H1 (cell line): ENCODE measurements around the gene MIPOL1. TPM values are rescaled to one million over a fixed set of nuclear protein-coding genes. Genes with fewer than 3 reads are reported as not detected.

Experiments used
- CTCF ChIA-PET: fragments of 300-600 bp; sonication (Branson Sonifier 250); formaldehyde crosslinking; loops from one replicate; lab custom pipeline; 2021; ENCODE audit not compliant: partially characterized antibody; lab: Charles Lee
- POLR2A ChIA-PET: fragments of 300-600 bp; sonication (Branson Sonifier 250); formaldehyde crosslinking; loops from one replicate; lab custom pipeline; 2021; ENCODE audit warnings: inconsistent platforms; ENCODE audit not compliant: partially characterized antibody; lab: Charles Lee
- DNase-seq, 2 experiments: peaks; one replicate each; pipeline versions ENCODE4 v3.0.0 to v3.0.0-alpha.2; 2010 to 2022; ENCODE audit warnings: low spot score in 2 of 2, low read depth in 1 of 2, mixed read lengths in 1 of 2
- FAIRE-seq: peaks from 2 replicates; lab custom pipeline; 2011; peaks lifted over from hg19 to GRCh38; lab: Jason Lieb, UNC
- H2AFZ ChIP-seq: 2 replicates; pipeline ENCODE4 v1.8.1; 2012; ENCODE audit warnings: low read length, inconsistent platforms
- H2AK5ac ChIP-seq: 2 replicates; pipeline ENCODE4 v1.6.1; 2013; ENCODE audit warnings: low read depth, low read length
- H2BK120ac ChIP-seq: replicated peaks from 2 replicates; pipeline ENCODE3; 2013; ENCODE audit warnings: low read depth, low read length, inconsistent platforms
- H2BK12ac ChIP-seq: 2 replicates; pipeline ENCODE4 v1.6.1; 2013; ENCODE audit warnings: low read depth, low read length
- H2BK15ac ChIP-seq: 2 replicates; pipeline ENCODE4 v1.6.1; 2013; ENCODE audit warnings: low read length
- H2BK20ac ChIP-seq: 2 replicates; pipeline ENCODE4 v1.6.1; 2013; ENCODE audit warnings: low read length
- H2BK5ac ChIP-seq: 2 replicates; pipeline ENCODE4 v1.6.1; 2013; ENCODE audit warnings: low read depth, low read length
- H3K14ac ChIP-seq: 2 replicates; pipeline ENCODE4 v1.6.1; 2013; ENCODE audit warnings: inconsistent platforms; ENCODE audit not compliant: insufficient read length
- H3K18ac ChIP-seq: 2 replicates; pipeline ENCODE4 v1.6.1; 2013; ENCODE audit warnings: low read length; ENCODE audit errors: extremely low read depth
- H3K23ac ChIP-seq: 2 replicates; pipeline ENCODE4 v1.6.1; 2013; ENCODE audit warnings: inconsistent platforms; ENCODE audit not compliant: insufficient read length
- H3K23me2 ChIP-seq: 2 replicates; pipeline ENCODE4 v1.6.1; 2013; ENCODE audit warnings: low read depth, low read length
- H3K27ac ChIP-seq: 2 replicates; pipeline ENCODE4 v1.6.1; 2011; ENCODE audit warnings: low read depth, low read length, inconsistent platforms
- H3K27me3 ChIP-seq, 4 experiments: replicated peaks in 1 of 4; 1 replicate in 1 of 4; 2 replicates in 3 of 4; pipeline versions ENCODE4 v1.6.1 to v1.8.1; 2011 to 2013; ENCODE audit warnings: low read length in 3 of 4, mild to moderate bottlenecking in 3 of 4, inconsistent platforms in 2 of 4, mixed read lengths in 2 of 4, moderate library complexity in 1 of 4; ENCODE audit not compliant: control insufficient read depth in 3 of 4, insufficient read depth in 3 of 4; ENCODE audit errors: extremely low read depth in 1 of 4
- H3K36me3 ChIP-seq, 4 experiments: 2 replicates each; pipeline versions ENCODE4 v1.6.1 to v1.8.1; 2011 to 2013; ENCODE audit warnings: mild to moderate bottlenecking in 4 of 4, low read length in 3 of 4, moderate library complexity in 2 of 4, control low read depth in 1 of 4, inconsistent platforms in 1 of 4; ENCODE audit not compliant: insufficient read depth in 4 of 4, control insufficient read depth in 2 of 4
- H3K4ac ChIP-seq: replicated peaks from 2 replicates; pipeline ENCODE3; 2013; ENCODE audit warnings: low read length, low read depth, mixed read lengths, inconsistent platforms; ENCODE audit not compliant: insufficient read length
- H3K4me1 ChIP-seq, 4 experiments: replicated peaks in 1 of 4; 1 replicate in 1 of 4; 2 replicates in 3 of 4; pipeline versions ENCODE4 v1.6.1 to v1.8.1; 2011 to 2013; ENCODE audit warnings: low read length in 3 of 4, inconsistent platforms in 2 of 4, mixed read lengths in 1 of 4; ENCODE audit not compliant: insufficient read depth in 4 of 4, control insufficient read depth in 3 of 4
- H3K4me2 ChIP-seq, 2 experiments: 2 replicates each; pipeline versions ENCODE4 v1.6.1 to v1.8.1; 2011 to 2013; ENCODE audit warnings: low read depth in 2 of 2, low read length in 2 of 2, control low read depth in 1 of 2, inconsistent platforms in 1 of 2, mild to moderate bottlenecking in 1 of 2; ENCODE audit not compliant: insufficient read depth in 1 of 2
- H3K4me3 ChIP-seq, 4 experiments: fragments of 200-600, 300-600 bp in 1 of 4; sonication (generic), shearing (Covaris generic), sonication (Bioruptor Twin) in 1 of 4; 2 replicates each; pipeline versions ENCODE4 v1.5.1 to v1.8.1; 2011 to 2016; ENCODE audit warnings: low read length in 4 of 4, low read depth in 3 of 4, control low read depth in 2 of 4, inconsistent platforms in 2 of 4, mild to moderate bottlenecking in 2 of 4, mixed read lengths in 1 of 4, moderate library complexity in 1 of 4; ENCODE audit not compliant: insufficient read depth in 2 of 4; ENCODE audit errors: extremely low read depth in 1 of 4
- H3K56ac ChIP-seq: replicated peaks from 2 replicates; pipeline ENCODE3; 2013; ENCODE audit warnings: low read depth, mild to moderate bottlenecking, mixed read lengths, low read length, inconsistent platforms; ENCODE audit not compliant: insufficient read length
- H3K79me1 ChIP-seq: 2 replicates; pipeline ENCODE4 v1.6.1; 2013; ENCODE audit warnings: low read depth, low read length, control low read depth
- H3K79me2 ChIP-seq, 2 experiments: 2 replicates each; pipeline versions ENCODE4 v1.6.1 to v1.8.1; 2012 to 2013; ENCODE audit warnings: low read length in 2 of 2, mild to moderate bottlenecking in 2 of 2, inconsistent platforms in 1 of 2; ENCODE audit not compliant: insufficient read depth in 2 of 2, control insufficient read depth in 1 of 2
- H3K9ac ChIP-seq, 4 experiments: replicated peaks in 1 of 4; 1 replicate in 1 of 4; 2 replicates in 3 of 4; pipeline versions ENCODE4 v1.6.1 to v1.8.1; 2011 to 2013; ENCODE audit warnings: low read depth in 3 of 4, low read length in 3 of 4, control low read depth in 2 of 4, mild to moderate bottlenecking in 2 of 4, moderate library complexity in 2 of 4, inconsistent platforms in 1 of 4; ENCODE audit errors: extremely low read depth in 1 of 4
- H3K9me3 ChIP-seq, 2 experiments: 2 replicates each; pipeline versions ENCODE4 v1.6.1 to v1.8.1; 2012 to 2013; ENCODE audit warnings: mild to moderate bottlenecking in 2 of 2, moderate library complexity in 2 of 2, control low read depth in 1 of 2, inconsistent platforms in 1 of 2, low read depth in 1 of 2, low read length in 1 of 2, mixed read lengths in 1 of 2; ENCODE audit not compliant: insufficient read depth in 2 of 2
- H4K20me1 ChIP-seq, 2 experiments: replicated peaks in 1 of 2; 2 replicates each; pipeline versions ENCODE3 to v1.8.1; 2011 to 2013; ENCODE audit warnings: inconsistent platforms in 2 of 2, low read length in 2 of 2, mild to moderate bottlenecking in 1 of 2; ENCODE audit not compliant: insufficient read depth in 2 of 2, control insufficient read depth in 1 of 2
- H4K5ac ChIP-seq: 2 replicates; pipeline ENCODE4 v1.6.1; 2013; ENCODE audit warnings: low read length, low read depth, mixed read lengths, inconsistent platforms; ENCODE audit not compliant: insufficient read length
- H4K8ac ChIP-seq: 2 replicates; pipeline ENCODE4 v1.8.0; 2013; ENCODE audit warnings: mild to moderate bottlenecking, moderate library complexity, low read length, inconsistent platforms; ENCODE audit not compliant: insufficient read depth; ENCODE audit errors: extremely low read depth
- H4K91ac ChIP-seq: replicated peaks from 2 replicates; pipeline ENCODE3; 2013; ENCODE audit warnings: low read length, mixed read lengths, inconsistent platforms; ENCODE audit not compliant: insufficient read length
- CHD2 ChIP-seq: IDR thresholded peaks from 2 replicates; pipeline ENCODE4 v1.6.1; 2012; ENCODE audit warnings: low read length, improper control_type of control experiment
- KDM4A ChIP-seq: IDR thresholded peaks from one replicate; pipeline ENCODE4 v1.7.1; 2012; ENCODE audit warnings: low read depth, mild to moderate bottlenecking, moderate library complexity, low read length, inconsistent platforms; ENCODE audit not compliant: severe bottlenecking
- NANOG ChIP-seq: IDR thresholded peaks from 2 replicates; pipeline ENCODE4 v1.6.1; 2011; ENCODE audit warnings: low read length, low read depth, mild to moderate bottlenecking, inconsistent platforms; ENCODE audit not compliant: insufficient read depth, poor library complexity, severe bottlenecking
- NRF1 ChIP-seq: IDR thresholded peaks from 2 replicates; pipeline ENCODE4 v1.6.1; 2011; ENCODE audit warnings: mild to moderate bottlenecking, low read depth, low read length, improper control_type of control experiment
- POLR2A ChIP-seq, 2 experiments: IDR thresholded peaks; 1 replicate in 1 of 2; 2 replicates in 1 of 2; pipeline ENCODE4 v1.6.1; 2011; ENCODE audit warnings: low read depth in 2 of 2, low read length in 2 of 2, mild to moderate bottlenecking in 2 of 2; ENCODE audit errors: control extremely low read depth in 1 of 2
- SAP30 ChIP-seq: fragments of 300-600 bp; sonication (generic); IDR thresholded peaks from 2 replicates; pipeline ENCODE4 v1.7.1; 2012; ENCODE audit warnings: low read length, moderate library complexity, mild to moderate bottlenecking, inconsistent platforms; ENCODE audit not compliant: insufficient read depth, insufficient replicate concordance
- SIN3A ChIP-seq, 2 experiments: IDR thresholded peaks in 1 of 2; conservative IDR thresholded peaks in 1 of 2; 2 replicates each; pipeline ENCODE4 v1.6.1; 2011 to 2012; ENCODE audit warnings: low read length in 2 of 2, improper control_type of control experiment in 1 of 2, low read depth in 1 of 2, mild to moderate bottlenecking in 1 of 2
- SIRT6 ChIP-seq: IDR thresholded peaks from one replicate; pipeline ENCODE4 v1.7.1; 2012; ENCODE audit warnings: low read length, inconsistent platforms
- SP2 ChIP-seq: IDR thresholded peaks from 2 replicates; pipeline ENCODE4 v1.6.1; 2012; ENCODE audit warnings: mild to moderate bottlenecking, low read length, inconsistent platforms
- TAF1 ChIP-seq: IDR thresholded peaks from 2 replicates; pipeline ENCODE4 v1.6.1; 2011; ENCODE audit warnings: mild to moderate bottlenecking, low read depth, low read length
- TAF7 ChIP-seq: optimal IDR thresholded peaks from 2 replicates; pipeline ENCODE3; 2011; ENCODE audit warnings: low read depth, mild to moderate bottlenecking, inconsistent platforms, low read length, moderate library complexity, borderline replicate concordance
- TBP ChIP-seq: IDR thresholded peaks from 2 replicates; pipeline ENCODE4 v1.6.1; 2011; ENCODE audit warnings: low read depth, low read length, improper control_type of control experiment
- ZNF274 ChIP-seq: IDR thresholded peaks from 2 replicates; pipeline ENCODE4 v1.7.0; 2012; ENCODE audit warnings: low read length, borderline replicate concordance; ENCODE audit errors: extremely low read depth
- WGBS, 2 experiments: shearing (Covaris generic) in 1 of 2; methylation state at CpG; one replicate each; pipeline versions ENCODE4 v1.1.6 to v1.1.7; 2013 to 2015; ENCODE audit warnings: low lambda C conversion rate in 2 of 2, mixed read lengths in 2 of 2, inconsistent platforms in 1 of 2, low coverage in 1 of 2, missing lambda C conversion rate in 1 of 2; ENCODE audit not compliant: insufficient replicate concordance in 2 of 2, insufficient coverage in 1 of 2, insufficient read length in 1 of 2; ENCODE audit errors: extremely low coverage in 1 of 2, missing lambda C conversion rate in 1 of 2; 5-methylcytosine and 5-hydroxymethylcytosine counted together
- polyA plus RNA-seq, 7 experiments: library from polyadenylated mRNA; depleted of rRNA in 3 of 7; stranded (reverse) in 5 of 7; unstranded in 2 of 7; fragments of >200 nt in 5 of 7; fragments of 200-250 nt in 2 of 7; gene quantifications; 1 replicate in 5 of 7; 2 replicates in 1 of 7; 4 replicates in 1 of 7; pipeline versions ENCODE4 v1.2.1 to v1.2.3, GENCODE V29; 2011 to 2013; ENCODE audit warnings: missing spikeins in 2 of 7, mixed read lengths in 2 of 7
- total RNA-seq: library from RNA; stranded (reverse); fragmentation: NEBNext Ultra II Directional; extraction: Animal tissue kit (Norgen Biotek cat#: 25700); gene quantifications from 2 replicates; pipeline ENCODE4 v1.2.1, GENCODE V29; 2021
- TF ChIP-seq, protein P1 (sequence below): IDR thresholded peaks from 2 replicates; pipeline ENCODE4 v1.6.1; 2011; ENCODE audit warnings: low read depth, mild to moderate bottlenecking, low read length; ENCODE audit not compliant: insufficient read depth

MIPOL1 gene
- total and polyA plus RNA-seq, 2 of the 8 experiments (the other 6 are each of a cell fraction or from before 2014, with no cell fraction given) = 2.8 to 23.9 TPM

DNA sequence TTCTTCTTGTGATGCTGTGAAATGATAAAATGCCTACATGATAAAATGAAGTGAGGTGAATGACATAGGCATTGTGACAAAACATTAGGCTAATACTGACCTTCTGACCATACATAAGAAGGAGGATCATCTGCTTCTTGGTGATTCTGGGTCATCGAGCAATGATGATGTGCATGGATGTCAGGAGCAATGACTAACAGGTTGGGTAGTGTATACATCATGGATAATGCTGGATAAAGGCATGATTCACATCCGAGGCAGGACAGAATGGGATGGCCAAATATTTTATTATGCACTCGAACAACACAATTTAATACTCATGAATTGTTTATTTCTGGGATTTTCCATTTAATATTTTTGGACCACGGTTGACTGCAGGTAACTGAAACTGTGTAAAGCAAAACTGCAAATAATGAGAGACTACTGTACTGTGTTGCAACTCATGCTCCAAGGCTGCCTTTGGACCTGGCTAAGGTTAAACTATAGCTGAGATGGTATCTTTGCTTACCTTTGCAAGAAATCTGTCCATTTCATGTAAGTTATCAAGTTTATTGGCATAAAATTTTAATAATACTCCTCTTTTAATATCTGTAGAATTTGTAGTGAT is 17.7 kb upstream of the MIPOL1 start:
- Histone ChIP-seq H4K5ac (no peak overlapping the region), H2BK120ac (no peak overlapping the region), H3K79me1 (no peaks in the 10 kb centered on the region), H4K20me1 (no peaks in the 10 kb centered on the region), H3K79me2 (no peaks in the 10 kb centered on the region), H3K27me3 (no peaks in the 10 kb centered on the region), H3K56ac (no peak overlapping the region), H3K23me2 (no peaks in the 10 kb centered on the region), H2BK20ac (no peak overlapping the region), H3K9me3 (no peaks in the 10 kb centered on the region), H4K91ac (no peak overlapping the region), H3K4me3 (no peak overlapping the region), H3K4me2 (no peak overlapping the region), H2BK15ac (no peak overlapping the region), H3K36me3 (no peaks in the 10 kb centered on the region), H3K18ac (no peak overlapping the region), H3K4me1 (no peaks in the 10 kb centered on the region), H2AK5ac (no peak overlapping the region), H3K27ac (no peak overlapping the region), H3K9ac (no peak overlapping the region), H2BK5ac (no peak overlapping the region), H3K23ac (no peak overlapping the region), H3K14ac (no peak overlapping the region), H4K8ac (no peak overlapping the region), H2AFZ (no peak overlapping the region), H2BK12ac (no peak overlapping the region), H3K4ac (no peak overlapping the region)
- ChIA-PET CTCF (no interaction called here), POLR2A (interaction anchor here (1.1 to 2.5 kb wide), 2 partner anchors 7 to 9 kb away, joined by 3 to 10 read pairs; partner anchors contain the start of gene SLC25A21)
- WGBS, 2 experiments = 81% methylated on average over 4 of the region's 4 CpGs; no CpG with 5 or more reads in 1 of the 2 experiments
- no peak for FAIRE-seq
- no peak for DNase-seq
- TF ChIP-seq POLR2A (IDR thresholded peaks at IDR 0.05; ENCODE audit: control extremely low read depth in 1 of 2, low read depth in 2 of 2, low read length in 2 of 2) (no peak), TAF1 (no peak), SAP30 (no peak), SIRT6 (no peak), TAF7 (no peak), NRF1 (no peak), SIN3A (conservative IDR thresholded peaks at IDR 0.05 in 1 of 2, IDR thresholded peaks at IDR 0.05 in 1 of 2; ENCODE audit: low read depth in 1 of 2, low read length in 2 of 2) (no peak), SP2 (no peak), CHD2 (no peak), ZNF274 (no peak), NANOG (no peak), KDM4A (no peak), TBP (no peak)
- TF ChIP-seq, protein P1, sequence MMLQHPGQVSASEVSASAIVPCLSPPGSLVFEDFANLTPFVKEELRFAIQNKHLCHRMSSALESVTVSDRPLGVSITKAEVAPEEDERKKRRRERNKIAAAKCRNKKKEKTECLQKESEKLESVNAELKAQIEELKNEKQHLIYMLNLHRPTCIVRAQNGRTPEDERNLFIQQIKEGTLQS = no peak
